DND-41 (cell line): ENCODE results near the gene MFSD2B.

Source experiments
- EZH2 ChIP-seq: IDR thresholded peaks from 3 replicates; pipeline ENCODE4 v1.6.1; 2012; ENCODE audit warnings: borderline replicate concordance, low read depth, mild to moderate bottlenecking, moderate library complexity, low read length, inconsistent platforms; ENCODE audit not compliant: severe bottlenecking
- TF ChIP-seq, protein P1 (sequence below): IDR thresholded peaks from 2 replicates; pipeline ENCODE4 v1.5.1; 2012; ENCODE audit warnings: borderline replicate concordance, low read length, moderate library complexity, mild to moderate bottlenecking; ENCODE audit not compliant: poor library complexity, severe bottlenecking; ENCODE audit errors: extremely low read depth

DNA sequence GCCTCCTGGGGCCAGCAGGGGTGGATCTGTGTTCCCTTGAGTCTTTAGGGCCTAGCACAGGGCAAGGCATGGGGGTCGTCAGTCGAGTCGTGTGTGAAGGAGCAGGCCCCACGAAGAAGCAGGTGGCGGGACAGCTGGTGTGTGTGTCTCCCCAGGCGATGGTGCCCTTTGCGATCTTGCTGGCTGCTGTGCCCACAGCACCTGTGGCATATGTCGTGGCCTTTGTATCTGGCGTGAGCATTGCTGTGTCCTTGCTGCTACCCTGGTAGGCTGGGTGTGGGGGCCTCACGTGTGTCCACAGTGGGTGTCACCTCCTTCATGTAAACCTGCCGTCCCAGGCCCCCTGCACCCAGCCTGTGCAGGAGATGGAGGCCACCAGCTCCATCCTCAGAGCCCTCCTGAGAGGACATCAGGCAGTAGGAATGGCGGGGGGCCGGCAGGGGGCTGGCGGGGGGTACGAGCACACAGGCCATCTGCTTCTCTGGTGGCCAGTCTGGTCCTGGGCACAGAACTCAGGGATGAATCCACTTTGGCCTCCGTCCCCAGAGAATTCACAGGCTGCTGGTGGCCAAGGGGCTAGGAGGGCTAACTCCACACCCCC lies 13.2 kb downstream of the MFSD2B start:
- TF ChIP-seq EZH2: no peak
- TF ChIP-seq, protein P1, sequence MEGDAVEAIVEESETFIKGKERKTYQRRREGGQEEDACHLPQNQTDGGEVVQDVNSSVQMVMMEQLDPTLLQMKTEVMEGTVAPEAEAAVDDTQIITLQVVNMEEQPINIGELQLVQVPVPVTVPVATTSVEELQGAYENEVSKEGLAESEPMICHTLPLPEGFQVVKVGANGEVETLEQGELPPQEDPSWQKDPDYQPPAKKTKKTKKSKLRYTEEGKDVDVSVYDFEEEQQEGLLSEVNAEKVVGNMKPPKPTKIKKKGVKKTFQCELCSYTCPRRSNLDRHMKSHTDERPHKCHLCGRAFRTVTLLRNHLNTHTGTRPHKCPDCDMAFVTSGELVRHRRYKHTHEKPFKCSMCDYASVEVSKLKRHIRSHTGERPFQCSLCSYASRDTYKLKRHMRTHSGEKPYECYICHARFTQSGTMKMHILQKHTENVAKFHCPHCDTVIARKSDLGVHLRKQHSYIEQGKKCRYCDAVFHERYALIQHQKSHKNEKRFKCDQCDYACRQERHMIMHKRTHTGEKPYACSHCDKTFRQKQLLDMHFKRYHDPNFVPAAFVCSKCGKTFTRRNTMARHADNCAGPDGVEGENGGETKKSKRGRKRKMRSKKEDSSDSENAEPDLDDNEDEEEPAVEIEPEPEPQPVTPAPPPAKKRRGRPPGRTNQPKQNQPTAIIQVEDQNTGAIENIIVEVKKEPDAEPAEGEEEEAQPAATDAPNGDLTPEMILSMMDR: no peak
